Cardiac muscle cell (in vitro differentiated cells and primary cell): ENCODE results near the gene MUC22. TPM values are rescaled to one million over a fixed set of nuclear protein-coding genes. Genes with fewer than 3 reads are reported as not detected.
A peak's percentile ranks its signal among the peaks of the same experiment; 100 is the strongest.

Source experiments
- DNase-seq, 2 donors: peaks; one replicate each; pipeline versions ENCODE4 v3.0.0 to v3.0.0-alpha.2; 2010 to 2017; ENCODE audit warnings: low read depth in 1 of 2, low spot score in 1 of 2
- H3K27ac ChIP-seq: fragments of 200-600 bp; sonication (generic); 2 replicates; pipeline ENCODE4 v1.5.1; 2016
- H3K27me3 ChIP-seq: fragments of 200-600 bp; sonication (generic); 2 replicates; pipeline ENCODE4 v1.6.0; 2016; ENCODE audit warnings: control low read depth
- H3K36me3 ChIP-seq: fragments of 200-600 bp; sonication (generic); 2 replicates; pipeline ENCODE4 v1.5.1; 2016; ENCODE audit warnings: control low read depth
- H3K4me1 ChIP-seq: fragments of 200-600 bp; sonication (generic); 2 replicates; pipeline ENCODE4 v1.8.1; 2017; ENCODE audit warnings: low read depth, mild to moderate bottlenecking, mixed run types
- H3K4me3 ChIP-seq: fragments of 200-600 bp; sonication (generic); 2 replicates; pipeline ENCODE4 v1.5.1; 2016; ENCODE audit warnings: mild to moderate bottlenecking
- H3K9me3 ChIP-seq: fragments of 200-600 bp; sonication (generic); 2 replicates; pipeline ENCODE4 v1.5.1; 2017; ENCODE audit warnings: low read depth, mild to moderate bottlenecking, control low read depth
- polyA plus RNA-seq: library from polyadenylated mRNA; unstranded; fragments of >200 nt; fragmentation: Nextera tagmentation; extraction: Ambion mirVana; gene quantifications from 2 replicates; pipeline ENCODE4 v1.2.1, GENCODE V29; 2016
- total RNA-seq: library from RNA; depleted of rRNA; stranded (reverse); fragments of >200 nt; gene quantifications from 2 replicates; pipeline ENCODE4 v1.2.3, GENCODE V29; 2016
- TF ChIP-seq, protein P1 (sequence below): IDR thresholded peaks from 2 replicates; pipeline ENCODE4 v1.5.1; 2012; ENCODE audit warnings: low read depth, mild to moderate bottlenecking, low read length

Gene MUC22
- total and polyA plus RNA-seq, 2 experiments from 2014 or later, result not detected

DNA sequence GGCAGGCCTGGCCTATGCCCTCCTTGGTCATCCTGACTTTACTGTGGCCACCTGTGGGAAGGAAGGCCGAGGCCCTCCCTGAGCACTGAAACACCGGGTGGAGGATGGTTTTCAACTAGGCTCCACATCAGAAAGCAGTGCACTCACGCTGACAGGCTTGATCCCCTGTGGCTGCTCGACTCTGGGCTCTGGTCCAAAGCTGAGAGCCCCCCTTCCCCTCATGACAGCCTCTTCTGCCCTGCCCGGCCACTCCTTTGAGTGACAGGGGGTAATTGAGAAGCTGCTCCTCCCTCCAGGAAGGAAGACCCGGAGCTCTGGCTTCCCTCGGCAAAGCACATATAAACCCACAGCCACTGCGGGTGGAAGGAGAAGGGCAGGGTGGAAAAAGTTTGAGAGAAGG is 43.6 kb downstream of the MUC22 start:
- DNase-seq, result peak in 1 of 2 donors; percentile 64
- Histone ChIP-seq H3K4me1 (no peaks in the 10 kb centered on the region), H3K36me3 (no peaks in the 10 kb centered on the region), H3K4me3 (no peak overlapping the region), H3K9me3 (no peaks in the 10 kb centered on the region), H3K27ac (no peak overlapping the region), H3K27me3 (no peaks in the 10 kb centered on the region)
- TF ChIP-seq, protein P1, sequence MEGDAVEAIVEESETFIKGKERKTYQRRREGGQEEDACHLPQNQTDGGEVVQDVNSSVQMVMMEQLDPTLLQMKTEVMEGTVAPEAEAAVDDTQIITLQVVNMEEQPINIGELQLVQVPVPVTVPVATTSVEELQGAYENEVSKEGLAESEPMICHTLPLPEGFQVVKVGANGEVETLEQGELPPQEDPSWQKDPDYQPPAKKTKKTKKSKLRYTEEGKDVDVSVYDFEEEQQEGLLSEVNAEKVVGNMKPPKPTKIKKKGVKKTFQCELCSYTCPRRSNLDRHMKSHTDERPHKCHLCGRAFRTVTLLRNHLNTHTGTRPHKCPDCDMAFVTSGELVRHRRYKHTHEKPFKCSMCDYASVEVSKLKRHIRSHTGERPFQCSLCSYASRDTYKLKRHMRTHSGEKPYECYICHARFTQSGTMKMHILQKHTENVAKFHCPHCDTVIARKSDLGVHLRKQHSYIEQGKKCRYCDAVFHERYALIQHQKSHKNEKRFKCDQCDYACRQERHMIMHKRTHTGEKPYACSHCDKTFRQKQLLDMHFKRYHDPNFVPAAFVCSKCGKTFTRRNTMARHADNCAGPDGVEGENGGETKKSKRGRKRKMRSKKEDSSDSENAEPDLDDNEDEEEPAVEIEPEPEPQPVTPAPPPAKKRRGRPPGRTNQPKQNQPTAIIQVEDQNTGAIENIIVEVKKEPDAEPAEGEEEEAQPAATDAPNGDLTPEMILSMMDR, result no peak

DNA sequence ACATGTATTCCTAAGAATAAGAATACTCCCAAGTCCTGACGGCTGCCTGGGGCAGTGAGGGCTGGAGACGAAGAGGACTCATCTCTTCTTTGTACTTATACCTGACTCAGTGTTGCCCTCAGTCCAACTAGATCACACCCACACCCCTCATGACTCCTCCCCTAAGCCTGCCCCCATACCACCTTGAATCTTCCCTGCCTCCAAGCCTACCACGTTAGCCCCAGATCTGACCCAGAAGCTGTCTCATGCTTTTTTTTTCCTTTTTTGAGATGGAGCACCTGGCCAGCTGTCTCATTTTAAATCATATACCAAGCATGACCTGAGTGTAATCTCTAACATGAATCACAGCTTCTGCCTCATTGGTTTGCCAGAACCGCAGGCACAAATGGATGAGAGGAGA is 45.2 kb downstream of the MUC22 start:
- TF ChIP-seq, protein P1, result no peak
- Histone ChIP-seq H3K4me3 (no peak overlapping the region), H3K27ac (no peak overlapping the region), H3K4me1 (no peaks in the 10 kb centered on the region), H3K27me3 (no peaks in the 10 kb centered on the region), H3K9me3 (no peaks in the 10 kb centered on the region), H3K36me3 (no peaks in the 10 kb centered on the region)
- no peak for DNase-seq

DNA sequence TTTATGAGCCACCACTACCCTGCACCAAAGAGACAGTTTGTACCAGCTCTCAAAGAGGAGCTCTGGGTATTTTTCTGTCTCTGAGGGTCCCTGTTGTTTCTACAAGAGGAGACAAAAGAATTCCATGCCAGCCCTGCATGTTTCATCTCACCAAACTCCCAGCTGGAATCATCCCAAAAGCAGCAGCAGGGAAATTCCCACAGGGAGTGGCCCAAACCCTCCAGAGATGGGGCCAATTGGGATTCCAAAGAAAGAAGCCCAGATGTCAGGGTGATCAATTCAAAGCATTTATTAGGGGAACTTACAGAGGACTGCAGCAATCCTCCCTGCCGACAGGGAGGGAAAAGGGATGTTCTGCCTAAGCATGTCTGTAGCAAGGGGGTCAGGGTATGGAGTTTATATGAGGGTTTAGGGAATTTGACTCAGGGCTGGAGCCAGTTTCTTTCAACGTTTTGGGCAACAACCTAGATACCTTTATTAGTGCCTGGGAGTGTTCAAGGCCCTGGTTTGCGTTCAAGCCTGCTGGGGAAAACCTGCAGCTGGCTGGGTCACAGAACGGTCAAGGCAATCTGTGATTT is 47.2 kb downstream of the MUC22 start:
- TF ChIP-seq, protein P1, result no peak
- no peak overlapping the region for H3K27ac ChIP-seq
- H3K4me3 ChIP-seq, result no peak overlapping the region
- no peaks in the 10 kb centered on the region for H3K36me3 ChIP-seq
- no peaks in the 10 kb centered on the region for H3K9me3 ChIP-seq
- H3K4me1 ChIP-seq, result no peaks in the 10 kb centered on the region
- DNase-seq, result peak in 1 of 2 donors; percentile 20
- peaks cover 4% of the 10 kb centered on the region for H3K27me3 ChIP-seq

DNA sequence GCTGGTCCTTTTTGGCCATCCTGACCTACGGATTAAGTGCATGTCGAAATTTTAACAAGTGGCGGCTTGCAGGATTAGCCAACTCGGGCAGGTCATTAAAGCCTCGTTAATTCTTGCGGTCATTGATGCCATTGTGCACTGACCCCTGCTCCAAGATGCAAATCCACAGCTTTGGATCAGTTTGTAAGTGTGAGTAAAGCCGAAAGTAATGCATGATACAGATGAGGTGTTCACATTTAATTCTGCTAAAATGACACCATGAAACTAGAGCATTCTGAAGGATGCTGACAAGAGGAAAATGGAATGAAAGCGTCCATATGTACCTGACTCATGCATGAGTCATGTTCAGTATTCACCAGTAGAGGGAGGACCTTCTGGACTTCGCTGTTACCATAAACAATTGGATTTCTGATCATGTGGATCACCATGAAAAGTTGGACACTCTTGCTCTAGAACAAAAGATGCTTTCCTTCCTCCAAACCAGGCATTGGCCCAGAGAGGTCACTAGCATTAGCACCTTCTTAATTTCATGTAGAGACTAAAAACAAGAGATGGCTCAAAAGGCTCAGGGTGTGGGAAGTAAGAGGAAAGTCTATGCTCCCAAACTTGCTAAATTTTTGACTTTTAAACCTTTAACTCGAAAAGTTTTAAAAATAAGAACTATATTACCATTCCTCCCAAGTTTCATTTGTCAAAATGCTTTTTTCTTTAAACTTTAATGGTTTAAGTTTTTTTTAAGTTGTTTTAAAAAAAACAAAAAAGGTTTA is 48.0 kb downstream of the MUC22 start:
- TF ChIP-seq, protein P1, result peak; percentile 63
- Histone ChIP-seq H3K4me3 (no peak overlapping the region), H3K27ac (no peak overlapping the region), H3K4me1 (no peaks in the 10 kb centered on the region), H3K36me3 (no peaks in the 10 kb centered on the region), H3K9me3 (no peaks in the 10 kb centered on the region), H3K27me3 (peaks cover 4% of the 10 kb centered on the region)
- peak; percentile 28 to 86 for DNase-seq

DNA sequence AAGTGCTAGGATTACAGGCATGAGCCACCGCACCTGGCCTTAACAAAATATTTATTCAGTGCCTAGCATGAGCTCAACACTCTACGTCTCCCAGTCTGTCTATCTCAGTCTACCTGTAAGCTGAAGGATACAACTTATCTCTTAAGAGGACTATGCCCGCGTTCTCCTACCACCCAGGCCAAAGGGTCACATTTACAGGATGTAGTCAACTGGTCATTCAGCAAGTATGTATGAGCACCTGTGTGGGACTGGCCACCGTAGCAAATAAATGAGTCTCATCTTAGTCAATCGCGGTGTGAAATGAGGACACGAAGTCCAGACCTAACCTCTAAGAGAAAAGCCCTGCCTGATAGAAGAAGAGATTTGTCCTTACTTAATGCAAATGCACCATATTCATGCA is 49.9 kb downstream of the MUC22 start:
- Histone ChIP-seq H3K27me3 (peaks cover 4% of the 10 kb centered on the region), H3K4me1 (no peaks in the 10 kb centered on the region), H3K9me3 (no peaks in the 10 kb centered on the region), H3K36me3 (no peaks in the 10 kb centered on the region), H3K27ac (no peak overlapping the region), H3K4me3 (no peak overlapping the region)
- DNase-seq, result no peak
- TF ChIP-seq, protein P1, result no peak
